Lung (tissue), 12 donors: ENCODE results near the gene EXOC6B. TPM values are rescaled to one million over a fixed set of nuclear protein-coding genes. Genes with fewer than 3 reads are reported as not detected.
"Not testable (repeated sequence)": the region's sequence is repeated elsewhere in the genome, so short reads cannot be mapped to it uniquely, and the experiment has no call there.

Experiments
- ATAC-seq: fragments of 200-7000 bp; cut with Tn5 transposase; one replicate; pipeline ENCODE4 v1.9.1; 2020; ENCODE audit warnings: moderate number of reproducible peaks; ENCODE audit not compliant: insufficient read depth, low FRiP score
- DNase-seq, 3 donors: peaks; one replicate each; pipeline ENCODE4 v3.0.0-alpha.2; 2013 to 2017
- H3K27ac ChIP-seq, 2 donors: one replicate each; pipeline ENCODE4 v1.5.1; 2013; ENCODE audit warnings: mild to moderate bottlenecking in 2 of 2, moderate library complexity in 2 of 2, control low read depth in 1 of 2, inconsistent platforms in 1 of 2, low read depth in 1 of 2, low read length in 1 of 2
- H3K27me3 ChIP-seq, 3 donors: one replicate each; pipeline ENCODE4 v1.5.1; 2013; ENCODE audit warnings: low read length in 2 of 3; ENCODE audit not compliant: control insufficient read depth in 3 of 3, insufficient read depth in 3 of 3
- H3K36me3 ChIP-seq, 4 donors: one replicate each; pipeline ENCODE4 v1.5.1; 2013; ENCODE audit warnings: low read length in 4 of 4, mild to moderate bottlenecking in 1 of 4, moderate library complexity in 1 of 4; ENCODE audit not compliant: control insufficient read depth in 4 of 4, insufficient read depth in 4 of 4
- H3K4me1 ChIP-seq, 5 donors: one replicate each; pipeline ENCODE4 v1.5.1; 2013; ENCODE audit warnings: low read length in 5 of 5, mild to moderate bottlenecking in 2 of 5, moderate library complexity in 1 of 5; ENCODE audit not compliant: control insufficient read depth in 5 of 5, insufficient read depth in 5 of 5
- H3K4me3 ChIP-seq: one replicate; pipeline ENCODE4 v1.5.1; 2013; ENCODE audit warnings: mild to moderate bottlenecking, control low read depth, moderate library complexity
- H3K9ac ChIP-seq, 2 donors: one replicate each; pipeline ENCODE4 v1.5.1; 2013; ENCODE audit warnings: low read length in 2 of 2, control low read depth in 1 of 2; ENCODE audit not compliant: insufficient read depth in 1 of 2
- H3K9me3 ChIP-seq, 4 donors: one replicate each; pipeline ENCODE4 v1.5.1; 2013; ENCODE audit warnings: low read length in 3 of 4, mild to moderate bottlenecking in 1 of 4, moderate library complexity in 1 of 4; ENCODE audit not compliant: control insufficient read depth in 4 of 4, insufficient read depth in 3 of 4
- CTCF ChIP-seq: IDR thresholded peaks from 2 replicates; pipeline ENCODE4 v1.5.1; 2012; ENCODE audit warnings: mild to moderate bottlenecking; ENCODE audit errors: control extremely low read depth, extremely low read depth
- WGBS, 2 donors: extraction: QIAGEN DNeasy Blood & Tissue Kit; methylation state at CpG; one replicate each; pipeline ENCODE4 v1.1.7; 2013; 5-methylcytosine and 5-hydroxymethylcytosine counted together
- polyA plus RNA-seq, 2 donors: library from polyadenylated mRNA; stranded (reverse); fragments of 200-250 nt; gene quantifications; one replicate each; pipeline ENCODE4 v1.2.1, GENCODE V29; 2013
- total RNA-seq, 2 donors: library from RNA; depleted of rRNA in 1 of 2; stranded (reverse); fragments of >200 nt in 1 of 2; gene quantifications; one replicate each; pipeline ENCODE4 v1.2.1, GENCODE V29; 2014 to 2021
- donor health status: control.
- donor health status: control.
- donor health status: Bipolar disorder and iron deficiency.
- donor health status: healthy.
- donor health status: DM: yes; HTN: yes; CAD: no.

Gene EXOC6B
- total and polyA plus RNA-seq, 4 donors = 3.3 to 46.0 (median 12.7) TPM

GRCh38 chr2:72427022-72427861 is 398.6 kb downstream of the EXOC6B start:
- H3K36me3 ChIP-seq = no peaks in the 10 kb centered on the region
- no peak for ATAC-seq
- H3K9ac ChIP-seq = no peak overlapping the region
- H3K4me3 ChIP-seq = no peak overlapping the region
- no peak for DNase-seq
- no peak for TF ChIP-seq CTCF
- 96 to 98% methylated on average over 15 of the region's 15 CpGs for WGBS, 2 donors
- H3K9me3 ChIP-seq = peaks cover 0 to 2% (median 0%) of the 10 kb centered on the region in 4 donors
- H3K4me1 ChIP-seq = no peaks in the 10 kb centered on the region
- no peaks in the 10 kb centered on the region for H3K27me3 ChIP-seq
- H3K27ac ChIP-seq = no peak overlapping the region

DNA sequence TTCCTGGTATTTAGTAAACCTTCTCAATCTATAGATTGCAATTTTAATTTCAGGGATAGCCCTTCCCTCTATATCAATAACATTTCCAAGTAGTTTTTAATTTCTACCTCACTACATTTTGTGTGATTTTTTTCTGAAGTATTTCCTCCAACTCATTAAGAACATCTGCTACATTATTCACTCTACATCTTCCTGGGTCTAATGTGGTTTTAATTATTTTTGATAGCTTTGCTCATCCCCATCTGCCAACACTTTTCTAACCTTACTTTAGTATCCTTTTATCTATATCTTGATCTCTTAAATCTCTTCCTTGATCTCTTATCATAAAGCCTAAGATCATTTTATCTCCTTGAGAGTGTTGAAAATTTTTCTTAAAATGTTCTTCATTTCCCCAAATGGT is 399.8 kb downstream of the EXOC6B start:
- Histone ChIP-seq H3K4me1 (no peaks in the 10 kb centered on the region), H3K9ac (no peak overlapping the region), H3K27ac (no peak overlapping the region), H3K27me3 (no peaks in the 10 kb centered on the region), H3K4me3 (no peak overlapping the region), H3K36me3 (no peaks in the 10 kb centered on the region), H3K9me3 (peaks cover 0 to 2% (median 0%) of the 10 kb centered on the region in 4 donors)
- no peak for DNase-seq
- no peak for ATAC-seq
- TF ChIP-seq CTCF = no peak

- no peak overlapping the region for H3K4me3 ChIP-seq
- no peak for TF ChIP-seq CTCF
- H3K36me3 ChIP-seq = no peaks in the 10 kb centered on the region
- no peak for DNase-seq
- no peak overlapping the region for H3K27ac ChIP-seq
- ATAC-seq = no peak
- no peaks in the 10 kb centered on the region for H3K27me3 ChIP-seq
- WGBS, 2 donors = 77 to 84% methylated on average over 2 of the region's 2 CpGs
- no peak overlapping the region for H3K9ac ChIP-seq
- H3K9me3 ChIP-seq = peaks cover 0 to 4% (median under 1%) of the 10 kb centered on the region in 4 donors
- H3K4me1 ChIP-seq = no peaks in the 10 kb centered on the region
Observed at GRCh38 chr2:72423756-72424155, 402.1 kb downstream of the EXOC6B start.

DNA sequence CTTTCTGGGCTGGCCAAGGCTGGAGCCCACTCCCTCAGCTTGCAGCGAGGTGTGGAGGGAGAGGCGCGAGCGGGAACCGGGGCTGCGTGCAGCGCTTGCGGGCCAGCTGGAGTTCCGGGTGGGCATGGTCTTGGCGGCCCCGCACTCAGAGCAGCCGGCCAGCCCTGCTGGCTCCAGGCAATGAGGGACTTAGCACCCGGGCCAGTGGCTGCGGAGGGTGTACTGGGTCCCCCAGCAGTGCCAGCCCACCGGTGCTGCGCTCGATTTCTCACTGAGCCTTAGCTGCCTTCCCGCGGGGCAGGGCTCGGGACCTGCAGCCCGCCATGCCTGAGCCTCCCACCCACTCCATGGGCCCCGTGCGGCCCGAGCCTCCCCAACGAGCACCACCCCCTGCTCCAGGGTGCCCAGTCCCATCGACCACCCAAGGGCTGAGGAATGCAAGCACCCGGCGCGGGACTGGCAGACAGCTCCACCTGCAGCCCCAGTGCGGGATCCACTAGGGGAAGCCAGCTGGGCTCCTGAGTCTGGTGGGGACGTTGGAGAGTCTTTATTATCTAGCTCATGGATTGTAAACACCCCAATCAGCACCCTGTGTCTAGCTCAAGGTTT is 404.0 kb downstream of the EXOC6B start:
- H3K4me3 ChIP-seq, H3K9ac ChIP-seq, H3K27ac ChIP-seq, H3K27me3 ChIP-seq, H3K9me3 ChIP-seq, H3K4me1 ChIP-seq, DNase-seq, H3K36me3 ChIP-seq, ATAC-seq: not testable (repeated sequence)
- 97% methylated on average over 28 to 31 of the region's 31 CpGs for WGBS, 2 donors
